ENCODE data around the gene PTPRD.

Gene PTPRD

GRCh38 chr9:9892217-9892616 is 720.6 kb downstream of the PTPRD start:
- no peak for DNase-seq (ENCODE audit: low spot score)

DNA sequence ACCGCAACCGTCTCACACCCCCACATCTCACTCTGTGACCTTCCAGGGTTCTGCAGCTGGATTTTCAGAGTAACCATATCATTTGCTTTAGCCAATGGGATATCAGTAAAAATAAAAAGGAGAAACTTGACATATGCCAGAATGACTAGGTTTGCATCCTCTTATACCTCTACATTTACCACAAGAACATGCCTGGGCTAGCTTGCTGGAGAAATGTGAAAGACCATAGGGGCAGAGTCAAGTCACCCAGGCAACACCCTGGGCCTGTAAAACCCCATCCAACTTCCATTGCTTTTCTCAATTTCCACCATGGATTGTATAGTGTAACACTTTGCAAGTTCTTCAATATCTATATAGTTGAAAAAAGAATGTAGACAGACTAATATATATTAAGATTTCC is 731.1 kb downstream of the PTPRD start:
- no peak for DNase-seq (ENCODE audit: low spot score)

GRCh38 chr9:9874270-9874669 is 738.5 kb downstream of the PTPRD start:
- no peak for DNase-seq (ENCODE audit: low spot score)

- DNase-seq (ENCODE audit: low spot score), result no peak
These were observed 750.5 kb downstream of the PTPRD start for GRCh38 chr9:9862235-9862810.

GRCh38 chr9:9855177-9856078 is 757.4 kb downstream of the PTPRD start:
- DNase-seq (ENCODE audit: low spot score), result no peak

DNA sequence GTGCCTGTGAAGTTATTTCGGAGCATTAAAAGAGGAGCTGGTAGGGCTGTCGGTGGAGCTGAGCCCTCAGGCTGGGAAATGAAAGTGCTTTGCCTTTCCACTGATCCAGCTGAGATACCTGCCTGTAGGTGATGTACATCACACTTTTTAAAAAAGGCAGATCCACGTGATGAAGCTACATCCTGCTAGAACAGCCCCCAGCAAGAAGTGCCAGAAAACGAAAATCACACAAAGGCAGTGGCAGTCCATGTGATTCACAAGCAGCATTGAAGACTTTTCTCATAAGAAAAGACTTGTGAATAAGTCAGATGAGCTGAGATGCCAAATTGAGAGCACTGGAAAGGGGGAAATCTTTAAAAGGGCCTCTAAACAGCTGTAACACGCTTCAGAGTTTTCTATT is 765.1 kb downstream of the PTPRD start:
- DNase-seq (ENCODE audit: low spot score), result no peak

DNA sequence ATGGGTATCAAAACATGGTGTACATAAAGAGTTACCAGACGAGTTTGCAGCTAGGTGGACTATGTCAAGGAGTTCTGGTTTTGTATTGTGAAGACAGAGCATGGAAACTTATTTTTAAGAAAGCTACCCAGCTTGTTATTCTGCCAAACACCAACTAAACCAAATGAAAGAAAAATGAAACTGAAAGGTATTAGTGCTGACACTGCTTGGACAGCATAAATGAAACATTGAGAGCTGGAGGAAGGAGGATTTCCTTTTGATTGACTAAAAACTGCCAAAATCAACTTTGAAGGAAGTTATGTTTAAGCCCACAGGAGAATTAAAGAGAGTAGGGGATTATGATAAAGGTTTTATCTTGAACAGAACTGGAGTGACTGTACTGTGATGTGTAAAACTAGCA is 766.2 kb downstream of the PTPRD start:
- no peak for DNase-seq (ENCODE audit: low spot score)

- no peak for DNase-seq (ENCODE audit: low spot score)
These were observed 792.4 kb downstream of the PTPRD start for GRCh38 chr9:9820436-9820835.

DNA sequence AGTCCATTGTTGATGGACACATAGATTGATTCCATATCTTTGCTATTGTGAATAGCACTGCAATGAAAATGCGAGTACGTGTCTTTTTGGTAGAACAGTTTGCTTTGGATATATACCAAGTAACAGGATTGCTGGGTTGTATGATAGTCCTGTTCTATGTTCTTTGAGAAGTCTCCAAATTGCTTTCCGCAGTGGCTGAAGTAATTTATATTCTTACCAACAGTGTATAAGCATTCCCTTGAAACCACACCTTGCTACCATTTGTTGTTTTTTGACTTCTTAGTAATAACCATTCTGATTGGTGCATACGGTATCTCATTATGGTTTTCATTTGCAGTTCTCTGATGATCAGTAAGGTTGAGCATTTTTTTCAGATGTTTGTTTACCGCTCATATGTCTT is 792.9 kb downstream of the PTPRD start:
- no peak for DNase-seq (ENCODE audit: low spot score)

- no peak for DNase-seq (ENCODE audit: low spot score)
These were observed 795.6 kb downstream of the PTPRD start for GRCh38 chr9:9817176-9817575.

- DNase-seq (ENCODE audit: low spot score), result no peak
These were observed 808.7 kb downstream of the PTPRD start for GRCh38 chr9:9804109-9804508.

GRCh38 chr9:9799287-9799686 is 813.5 kb downstream of the PTPRD start:
- DNase-seq (ENCODE audit: low spot score), result no peak

- no peak for DNase-seq (ENCODE audit: low spot score)
These were observed 820.5 kb downstream of the PTPRD start for GRCh38 chr9:9792144-9792857.

- no peak for DNase-seq (ENCODE audit: low spot score)
These were observed 821.2 kb downstream of the PTPRD start for GRCh38 chr9:9791611-9792010.

- DNase-seq (ENCODE audit: low spot score), result no peak
These were observed 822.5 kb downstream of the PTPRD start for GRCh38 chr9:9790216-9790872.

DNA sequence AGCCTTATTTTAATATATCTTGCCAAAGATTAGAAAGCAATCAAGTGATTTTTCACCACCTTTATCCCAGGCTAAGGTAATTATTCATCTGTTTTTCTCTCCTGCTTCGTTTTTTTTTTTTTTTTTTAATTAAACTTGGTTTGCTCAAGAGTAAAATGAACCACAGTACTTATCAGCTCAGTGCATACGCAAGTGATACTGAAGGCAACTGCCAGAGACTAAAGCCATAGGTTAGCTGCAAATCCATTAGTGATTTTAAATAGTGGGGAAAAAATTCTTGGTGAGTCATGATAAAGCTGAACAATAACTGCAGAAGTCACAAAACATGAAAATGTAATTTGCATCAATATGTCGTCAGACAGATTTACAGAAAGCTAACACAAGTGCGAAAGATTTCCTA is 829.1 kb downstream of the PTPRD start:
- DNase-seq (ENCODE audit: low spot score), result no peak

DNA sequence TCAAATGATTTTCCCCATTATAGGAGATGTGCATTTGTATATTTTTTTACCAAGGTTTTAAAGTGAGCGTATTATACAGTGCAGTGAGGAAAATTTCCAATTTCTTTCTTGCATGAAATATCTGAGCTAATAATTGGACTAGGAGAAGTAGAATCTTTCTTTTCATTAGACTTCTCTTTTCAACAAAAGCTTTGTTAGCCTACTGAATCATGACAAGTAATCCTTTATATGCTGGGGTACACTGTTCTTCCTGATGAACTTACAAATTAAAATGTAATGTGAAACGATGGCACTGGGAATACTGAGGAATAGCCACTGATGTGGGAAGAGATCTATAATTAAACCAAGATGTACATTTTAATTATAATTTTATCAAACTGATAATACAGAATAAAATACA is 829.6 kb downstream of the PTPRD start:
- DNase-seq (ENCODE audit: low spot score), result no peak

- DNase-seq (ENCODE audit: low spot score), result no peak
These were observed 834.5 kb downstream of the PTPRD start for GRCh38 chr9:9778293-9778692.

DNA sequence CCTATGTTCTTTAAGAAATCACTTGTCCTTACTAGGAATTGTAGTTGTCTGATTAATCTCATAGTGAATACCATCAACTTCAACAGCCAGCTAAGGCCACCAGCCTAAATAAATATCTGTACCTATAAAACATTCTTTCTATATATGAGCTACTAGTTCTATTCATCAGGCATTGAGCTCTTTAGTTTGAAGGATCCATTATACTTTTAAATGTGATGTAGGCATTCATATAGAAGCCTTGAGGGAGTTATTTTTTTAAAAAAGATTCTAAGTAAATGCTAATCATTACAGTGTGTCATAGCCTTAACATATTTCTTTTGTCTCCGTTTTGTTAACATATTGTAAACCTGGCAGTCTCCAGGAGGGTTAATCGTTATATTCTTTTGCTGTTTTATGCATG is 838.3 kb downstream of the PTPRD start:
- DNase-seq (ENCODE audit: low spot score), result no peak

DNA sequence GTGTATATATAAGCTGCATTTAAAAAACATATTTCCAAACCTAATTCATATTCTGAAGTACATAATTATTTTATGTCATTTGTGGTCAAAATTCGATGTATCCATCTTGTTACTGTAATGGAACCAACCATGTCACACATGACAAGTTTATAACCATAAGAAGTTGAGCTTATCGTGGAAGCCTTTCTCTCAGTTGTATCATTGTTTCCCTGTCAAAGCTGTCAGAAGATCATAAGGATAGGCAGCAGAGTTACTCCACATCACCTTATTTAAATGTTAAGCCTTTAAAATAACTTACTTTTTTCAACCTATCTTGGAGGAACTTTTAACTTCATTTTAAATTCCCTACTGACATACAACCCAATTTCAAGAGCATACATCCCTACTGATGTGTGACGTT is 841.5 kb downstream of the PTPRD start:
- no peak for DNase-seq (ENCODE audit: low spot score)

DNA sequence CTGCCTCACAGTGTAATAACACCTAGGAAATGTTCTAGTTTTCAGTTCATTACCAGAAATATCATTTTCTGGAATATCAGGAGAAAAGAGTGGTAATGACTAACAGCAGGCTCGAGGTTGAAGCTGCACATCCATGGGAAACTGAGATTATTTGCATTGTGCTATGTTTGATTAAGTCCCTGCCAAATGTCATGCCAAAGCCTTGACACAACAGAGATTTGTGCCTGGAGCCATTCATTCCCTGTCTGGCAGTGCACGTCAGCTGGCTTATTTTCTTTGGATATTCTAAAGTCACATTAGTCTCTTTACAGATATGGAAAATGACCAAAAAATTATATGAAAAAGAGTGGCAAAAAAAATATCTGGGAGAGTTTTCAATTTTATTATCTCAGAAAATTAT is 848.0 kb downstream of the PTPRD start:
- no peak for DNase-seq (ENCODE audit: low spot score)

DNA sequence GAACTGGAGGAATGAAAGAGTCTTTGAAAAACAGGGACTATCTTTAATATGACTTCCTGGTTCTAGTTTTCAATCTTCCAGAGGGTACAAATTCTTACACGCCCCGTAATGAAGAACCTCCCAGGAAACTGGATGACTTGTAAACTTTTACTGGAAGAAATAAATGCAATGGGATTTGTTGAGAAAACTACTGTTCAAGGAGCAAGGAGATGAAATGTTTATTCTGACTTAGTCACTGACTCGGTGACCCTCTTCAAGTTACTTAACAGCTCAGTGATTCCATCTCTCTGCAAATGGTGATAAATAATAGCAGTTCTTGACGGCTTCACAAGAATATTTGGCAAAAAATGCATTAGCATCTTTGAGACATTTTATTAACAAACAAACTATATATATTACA is 858.6 kb downstream of the PTPRD start:
- no peak for DNase-seq (ENCODE audit: low spot score)

DNA sequence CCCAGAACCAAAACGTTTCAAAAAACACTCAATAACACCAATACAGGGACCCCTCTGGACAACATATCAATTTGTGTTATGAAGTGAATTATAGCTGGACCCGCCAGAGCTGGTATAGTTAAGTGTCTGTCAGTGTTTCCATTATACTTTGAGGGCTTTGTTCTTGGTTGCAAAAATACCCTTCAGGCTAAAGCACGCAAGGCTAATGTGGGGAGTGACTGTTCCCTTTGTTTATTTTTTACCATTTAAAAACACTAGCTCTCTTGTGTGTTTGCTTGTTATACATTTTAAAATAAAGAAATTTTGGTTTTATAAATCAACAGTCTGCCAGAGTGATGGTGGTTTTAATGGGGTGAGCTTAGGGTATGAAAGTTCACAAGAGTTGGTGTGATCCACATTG is 859.5 kb downstream of the PTPRD start:
- DNase-seq (ENCODE audit: low spot score), result no peak
